ENCODE data around the gene DPCD.

DNA sequence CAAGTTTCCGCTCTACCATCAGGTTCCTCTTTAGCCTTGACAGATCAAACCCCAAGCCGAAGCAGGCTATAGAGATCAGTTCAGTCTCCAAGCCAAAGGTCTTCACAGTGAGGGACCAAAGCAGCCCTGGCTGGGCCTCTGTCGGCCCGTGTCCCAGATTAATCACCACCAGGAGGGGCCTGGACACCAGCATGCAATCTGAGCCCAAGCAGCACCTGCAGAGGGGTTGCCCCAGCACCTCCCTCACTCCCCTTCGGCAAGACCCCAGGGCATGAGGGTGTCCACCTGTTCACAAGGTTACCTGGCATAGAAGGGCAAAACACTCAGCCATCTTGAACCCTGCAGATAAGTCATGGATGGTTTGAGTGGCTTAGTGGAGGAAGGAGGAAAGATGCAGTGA, 70.9 kb downstream of the DPCD start:
- TF ChIP-seq, protein P1, sequence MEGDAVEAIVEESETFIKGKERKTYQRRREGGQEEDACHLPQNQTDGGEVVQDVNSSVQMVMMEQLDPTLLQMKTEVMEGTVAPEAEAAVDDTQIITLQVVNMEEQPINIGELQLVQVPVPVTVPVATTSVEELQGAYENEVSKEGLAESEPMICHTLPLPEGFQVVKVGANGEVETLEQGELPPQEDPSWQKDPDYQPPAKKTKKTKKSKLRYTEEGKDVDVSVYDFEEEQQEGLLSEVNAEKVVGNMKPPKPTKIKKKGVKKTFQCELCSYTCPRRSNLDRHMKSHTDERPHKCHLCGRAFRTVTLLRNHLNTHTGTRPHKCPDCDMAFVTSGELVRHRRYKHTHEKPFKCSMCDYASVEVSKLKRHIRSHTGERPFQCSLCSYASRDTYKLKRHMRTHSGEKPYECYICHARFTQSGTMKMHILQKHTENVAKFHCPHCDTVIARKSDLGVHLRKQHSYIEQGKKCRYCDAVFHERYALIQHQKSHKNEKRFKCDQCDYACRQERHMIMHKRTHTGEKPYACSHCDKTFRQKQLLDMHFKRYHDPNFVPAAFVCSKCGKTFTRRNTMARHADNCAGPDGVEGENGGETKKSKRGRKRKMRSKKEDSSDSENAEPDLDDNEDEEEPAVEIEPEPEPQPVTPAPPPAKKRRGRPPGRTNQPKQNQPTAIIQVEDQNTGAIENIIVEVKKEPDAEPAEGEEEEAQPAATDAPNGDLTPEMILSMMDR (IDR thresholded peaks at IDR 0.05) = no peak
- TF ChIP-seq POLR2A (IDR thresholded peaks at IDR 0.05) = no peak
